Dermis blood vessel endothelial cell (primary cell): Measurements from ENCODE around the gene IL15RA. TPM values are rescaled to one million over a fixed set of nuclear protein-coding genes. Genes with fewer than 3 reads are reported as not detected.
"Not testable (repeated sequence)": the region's sequence is repeated elsewhere in the genome, so short reads cannot be mapped to it uniquely, and the experiment has no call there.

Experiments
- DNase-seq: peaks from one replicate; pipeline ENCODE4 v3.0.0; 2010
- total RNA-seq: library from RNA; depleted of rRNA; stranded (reverse); fragments of >200 nt; gene quantifications from 2 replicates; pipeline ENCODE4 v1.2.3, GENCODE V29; 2014

Gene IL15RA
- total RNA-seq, 1 donor from 2014 or later = 15.7 TPM

DNA sequence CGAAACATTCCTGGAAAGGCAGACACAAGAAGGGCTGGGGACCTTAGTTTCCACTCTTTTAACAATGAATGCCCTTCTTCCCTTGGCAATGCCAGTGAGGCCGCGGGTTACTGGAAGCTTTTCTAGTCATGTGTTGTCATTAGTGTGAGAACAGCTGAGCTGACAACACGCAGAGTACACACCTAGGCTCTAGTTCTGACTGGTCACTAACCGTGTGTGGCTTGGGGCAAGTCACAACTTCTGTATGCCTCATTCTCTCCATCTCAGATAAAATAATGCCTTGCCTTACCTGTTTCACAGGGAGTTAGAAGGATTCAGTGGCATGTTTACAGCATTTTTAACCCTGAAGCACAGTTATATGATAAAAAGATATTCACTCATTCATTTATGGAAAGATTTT is 55.6 kb downstream of the IL15RA start:
- DNase-seq = no peak

GRCh38 chr10:5919568-5919967 is 57.8 kb downstream of the IL15RA start:
- no peak for DNase-seq

- no peak for DNase-seq
These were observed 58.6 kb downstream of the IL15RA start for GRCh38 chr10:5918763-5919162.

DNA sequence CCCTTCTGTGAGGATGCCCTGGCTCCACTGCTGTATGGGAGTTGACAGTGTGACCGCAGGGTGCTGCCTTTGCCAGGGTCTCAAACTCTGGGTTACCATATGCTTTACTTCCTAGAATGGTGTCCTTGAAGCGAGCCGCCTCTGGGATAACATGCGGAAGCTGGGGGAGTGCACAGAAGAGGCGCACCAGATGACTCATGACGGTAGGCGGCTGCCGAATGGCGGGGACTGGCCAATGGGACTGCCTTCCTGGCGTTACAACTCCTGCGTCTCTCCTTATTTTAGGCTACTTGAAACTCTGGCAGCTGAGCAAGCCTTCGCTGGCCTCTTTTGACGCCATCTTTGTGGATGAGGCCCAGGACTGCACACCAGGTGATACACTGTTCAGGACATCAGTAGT is 60.0 kb downstream of the IL15RA start:
- DNase-seq = no peak

GRCh38 chr10:5915451-5915850 is 61.9 kb downstream of the IL15RA start:
- DNase-seq = no peak

DNA sequence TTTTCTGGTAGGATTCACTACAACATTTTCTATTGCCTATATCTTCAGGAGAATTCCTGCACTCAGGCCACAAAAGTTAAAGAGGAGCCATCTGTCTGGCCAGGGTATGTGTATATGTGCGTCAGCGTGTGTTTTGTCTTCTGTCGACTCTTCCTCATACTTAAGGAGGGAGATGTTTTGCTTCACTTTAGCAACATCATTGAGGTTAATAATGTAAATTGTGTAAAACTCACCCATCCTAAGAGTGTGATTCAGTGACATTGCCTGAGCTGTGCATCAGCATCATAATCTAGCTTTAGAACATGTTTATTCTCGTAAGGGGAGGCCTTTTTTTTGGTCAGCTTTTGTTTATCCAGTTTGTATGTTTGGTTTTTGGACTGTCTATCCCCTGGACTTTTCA is 63.6 kb downstream of the IL15RA start:
- DNase-seq = no peak

DNA sequence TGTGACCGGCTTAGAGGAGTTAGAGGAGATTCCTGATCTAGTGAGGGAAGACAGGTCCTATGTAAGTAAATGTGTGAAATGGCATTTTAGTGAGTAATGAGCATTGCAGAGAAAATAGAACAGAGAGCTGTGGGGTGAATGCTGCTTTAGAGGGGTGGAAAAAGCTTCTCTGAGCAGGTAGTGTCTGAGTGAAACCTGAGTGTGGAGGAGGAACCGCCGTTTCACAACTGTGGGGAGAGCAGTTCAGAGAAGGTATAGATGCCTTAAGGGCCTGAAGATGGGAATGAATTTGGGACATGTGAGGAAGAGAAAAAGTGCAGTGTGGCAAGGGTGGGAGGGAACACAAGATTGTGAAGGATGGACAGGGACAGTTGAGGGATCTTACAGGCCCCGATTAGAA is 65.7 kb downstream of the IL15RA start:
- no peak for DNase-seq

DNA sequence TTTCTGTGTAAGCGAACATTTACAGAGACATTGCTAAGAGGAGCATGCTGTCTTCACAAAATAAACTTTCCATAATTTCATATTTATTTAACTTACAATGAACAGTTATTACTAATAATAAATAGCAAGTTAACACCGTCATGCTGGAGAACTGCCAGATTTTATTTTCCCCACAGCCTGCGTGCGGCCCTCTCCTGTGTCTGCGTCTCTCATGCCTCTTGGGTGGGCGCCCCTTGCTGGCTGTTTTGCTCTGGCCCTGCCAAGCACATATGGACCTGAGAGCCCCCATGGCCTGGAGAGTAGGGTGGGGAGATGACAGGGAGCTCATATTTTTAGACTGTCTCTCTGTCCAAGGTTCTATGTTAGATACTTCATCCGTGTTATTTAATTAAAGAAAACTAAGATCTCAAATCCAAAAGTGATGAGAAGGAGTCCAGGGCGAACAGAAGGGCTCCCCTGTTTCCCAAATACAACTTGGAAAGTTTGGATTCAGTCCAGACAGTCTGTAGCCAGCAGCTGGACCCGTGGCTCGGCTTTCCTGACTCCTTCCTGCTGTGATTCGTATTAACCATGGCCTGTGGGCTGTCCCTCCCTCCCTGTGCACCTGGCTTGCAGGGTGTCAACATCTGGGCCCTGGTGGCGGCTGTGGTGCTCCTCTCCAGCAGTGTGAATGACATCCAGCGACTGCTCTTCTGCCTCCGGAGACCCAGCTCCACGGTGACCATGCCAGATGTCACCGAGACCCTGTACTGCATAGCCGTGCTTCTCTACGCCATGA is 66.8 kb downstream of the IL15RA start:
- no peak for DNase-seq

DNA sequence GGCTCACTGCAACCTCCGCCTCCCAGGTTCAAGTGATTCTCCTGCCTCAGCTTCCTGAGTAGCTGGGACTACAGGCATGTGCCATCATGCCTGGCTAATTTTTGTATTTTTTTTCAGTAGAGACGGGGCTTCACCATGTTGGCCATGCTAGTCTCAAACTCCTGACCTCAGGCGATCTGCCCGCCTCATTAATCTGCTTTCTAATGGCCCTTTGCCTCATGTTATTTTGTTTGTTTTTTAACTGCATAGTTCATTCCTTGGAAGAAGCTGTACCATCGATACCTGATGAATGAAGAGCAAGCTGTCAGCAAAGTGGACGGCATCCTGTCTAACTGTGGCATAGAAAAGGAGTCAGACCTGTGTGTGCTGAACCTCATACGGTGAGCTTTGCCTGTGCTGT is 68.7 kb downstream of the IL15RA start:
- not testable (repeated sequence) for DNase-seq

DNA sequence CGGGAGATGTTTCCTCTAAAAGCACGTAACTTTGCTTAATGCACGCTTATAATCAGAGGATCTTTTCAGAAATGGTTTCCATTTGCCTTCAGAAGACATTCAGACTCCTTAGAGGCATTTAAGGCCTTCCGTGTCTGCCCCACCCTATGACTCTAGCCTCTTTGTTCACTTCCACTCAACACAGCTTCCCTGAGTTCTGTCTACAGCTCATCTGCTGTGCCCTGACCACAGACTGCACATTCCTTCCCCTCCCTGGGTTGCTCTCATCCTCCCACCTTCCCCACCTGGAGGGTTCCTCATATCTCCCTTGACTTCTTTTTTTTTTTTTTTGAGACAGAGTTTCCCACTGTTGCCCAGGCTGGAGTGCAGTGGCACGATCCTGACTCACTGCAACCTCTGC is 70.7 kb downstream of the IL15RA start:
- DNase-seq = no peak

DNA sequence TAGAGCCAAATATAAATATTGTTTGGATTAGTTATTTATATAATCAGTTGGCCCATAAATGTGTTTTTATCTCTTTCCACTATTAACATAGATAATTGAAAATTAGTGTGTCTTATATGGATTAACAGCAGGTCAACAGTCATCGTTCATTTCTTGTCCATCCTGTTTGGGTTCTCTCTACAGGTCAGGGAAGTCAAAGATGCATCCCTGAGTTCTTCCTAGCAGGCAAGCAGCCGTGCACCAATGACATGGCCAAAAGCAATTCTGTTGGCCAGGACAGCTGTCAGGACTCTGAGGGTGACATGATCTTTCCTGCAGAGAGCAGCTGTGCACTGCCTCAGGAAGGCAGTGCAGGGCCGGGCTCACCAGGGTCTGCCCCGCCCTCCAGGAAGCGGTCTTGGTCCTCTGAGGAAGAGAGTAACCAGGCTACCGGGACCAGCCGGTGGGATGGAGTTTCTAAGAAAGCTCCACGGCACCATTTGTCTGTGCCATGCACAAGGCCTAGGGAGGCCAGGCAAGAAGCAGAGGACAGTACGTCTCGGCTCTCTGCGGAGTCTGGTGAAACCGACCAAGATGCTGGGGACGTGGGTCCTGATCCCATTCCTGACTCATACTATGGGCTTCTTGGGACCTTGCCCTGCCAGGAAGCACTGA is 71.4 kb downstream of the IL15RA start:
- peak; percentile 41 for DNase-seq

DNA sequence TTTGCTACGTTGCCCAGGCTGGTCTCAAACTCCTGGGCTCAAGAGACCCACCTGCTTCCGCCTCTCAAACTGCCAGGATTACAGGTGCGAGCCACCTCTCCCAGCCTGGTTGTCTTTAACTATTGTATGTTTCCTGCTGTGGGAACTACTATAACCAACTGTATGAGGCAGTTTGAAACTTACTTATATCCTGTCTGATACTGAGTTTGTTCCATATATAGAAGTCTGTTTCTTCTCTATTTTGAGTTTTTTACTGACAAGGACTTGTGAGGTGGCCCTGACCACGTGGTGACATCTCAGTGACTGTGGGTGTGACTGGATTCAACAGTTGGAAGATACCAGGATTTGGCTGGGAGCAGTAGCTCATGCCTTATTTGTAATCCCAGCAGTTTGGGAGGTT is 73.1 kb downstream of the IL15RA start:
- DNase-seq = no peak

GRCh38 chr10:5903563-5903962 is 73.8 kb downstream of the IL15RA start:
- no peak for DNase-seq

DNA sequence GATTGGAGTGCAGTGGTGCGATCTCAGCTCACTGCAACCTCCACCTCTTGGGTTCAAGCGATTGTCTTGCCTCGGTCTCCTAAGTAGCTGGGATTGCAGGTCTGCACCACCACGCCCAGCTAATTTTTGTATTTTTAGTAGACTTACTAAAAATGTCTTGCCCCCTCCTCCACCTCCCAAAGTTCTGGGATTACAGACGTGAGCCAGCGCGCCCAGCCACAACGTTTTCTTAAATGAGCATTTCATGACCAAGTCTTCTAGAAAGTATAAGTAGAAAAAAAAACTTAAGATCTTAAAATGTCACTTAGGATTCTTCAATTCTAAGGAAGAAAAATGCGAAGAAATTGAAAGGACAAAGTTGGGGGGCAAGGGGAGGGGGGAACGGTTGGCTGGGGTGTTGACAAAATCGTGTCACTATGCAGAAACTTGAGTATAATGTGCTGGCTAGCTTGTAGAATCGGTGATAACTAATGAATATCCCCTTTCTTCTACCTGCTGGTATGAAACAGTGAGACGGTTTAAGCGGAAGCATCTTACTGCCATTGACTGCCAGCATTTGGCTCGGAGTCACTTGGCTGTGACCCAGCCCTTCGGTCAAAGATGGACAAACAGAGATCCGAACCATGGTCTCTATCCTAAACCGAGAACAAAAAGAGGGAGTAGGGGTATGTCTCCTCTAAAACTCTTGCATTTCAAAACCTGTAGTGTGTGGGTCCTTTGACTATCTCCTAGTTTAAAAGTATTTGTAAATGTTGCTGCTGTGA is 74.7 kb downstream of the IL15RA start:
- DNase-seq = no peak

Other genes with a start within 250 kb of the IL15RA start
- 581 and 665 TPM in 2 replicates for gene GDI2, start 164.1 kb downstream of the IL15RA start, total RNA-seq
- gene ANKRD16, start 87.7 kb downstream of the IL15RA start, total RNA-seq = 5.8 and 7.0 TPM in 2 replicates
- 127 and 145 TPM in 2 replicates for gene FBH1, start 87.3 kb downstream of the IL15RA start, total RNA-seq
- not detected in 2 replicates for gene IL2RA, start 84.8 kb upstream of the IL15RA start, total RNA-seq
- gene RBM17, start 111.5 kb upstream of the IL15RA start, total RNA-seq = 65.3 and 67.9 TPM in 2 replicates
- gene PFKFB3, start 225.4 kb upstream of the IL15RA start, total RNA-seq = 30.1 and 35.3 TPM in 2 replicates